ENCODE data around the gene TEX51.

The TEX51 gene

DNA sequence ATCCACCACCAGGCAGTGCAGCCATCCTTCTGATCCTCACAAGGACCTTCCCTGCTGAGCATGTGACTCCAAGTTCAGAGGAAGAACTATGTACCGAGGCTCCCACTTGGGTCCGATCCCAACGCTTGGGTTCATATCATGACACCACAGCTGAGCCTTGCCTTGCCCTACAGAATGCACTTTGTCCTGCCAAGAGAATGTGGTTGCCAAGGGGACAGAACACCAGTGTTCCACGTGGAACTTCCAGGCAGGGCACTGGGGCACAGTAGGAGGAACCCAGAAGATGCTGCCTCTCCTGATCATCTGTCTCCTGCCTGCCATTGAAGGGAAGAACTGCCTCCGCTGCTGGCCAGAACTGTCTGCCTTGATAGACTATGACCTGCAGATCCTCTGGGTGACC is at the start of gene TEX51:
TEX51 (plus strand) TSS at position 255 of the 400 bp plus-strand sequence; CDS start at position 284, 29 bp downstream.
- no peak for DNase-seq (ENCODE audit: low spot score)

DNA sequence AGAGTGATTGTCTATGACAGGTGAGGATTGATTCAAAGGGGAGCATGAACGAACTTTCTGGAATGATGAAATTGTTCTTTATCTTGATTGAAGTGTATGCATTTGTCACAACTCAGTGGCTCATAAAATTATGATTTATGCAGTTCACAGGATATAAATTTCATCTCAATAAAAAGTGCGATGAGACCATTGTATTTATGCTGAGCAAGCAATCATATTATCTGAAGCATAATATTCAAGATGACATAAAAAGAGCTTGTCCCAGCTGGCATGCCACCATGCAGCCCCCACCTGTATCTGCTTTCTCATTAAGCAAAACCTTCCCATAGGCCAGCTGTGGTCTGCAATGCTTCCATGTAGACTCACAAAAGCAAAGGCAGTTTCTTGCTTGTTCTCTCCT is 49.6 kb upstream of the TEX51 start:
- no peak for DNase-seq (ENCODE audit: low spot score)

DNA sequence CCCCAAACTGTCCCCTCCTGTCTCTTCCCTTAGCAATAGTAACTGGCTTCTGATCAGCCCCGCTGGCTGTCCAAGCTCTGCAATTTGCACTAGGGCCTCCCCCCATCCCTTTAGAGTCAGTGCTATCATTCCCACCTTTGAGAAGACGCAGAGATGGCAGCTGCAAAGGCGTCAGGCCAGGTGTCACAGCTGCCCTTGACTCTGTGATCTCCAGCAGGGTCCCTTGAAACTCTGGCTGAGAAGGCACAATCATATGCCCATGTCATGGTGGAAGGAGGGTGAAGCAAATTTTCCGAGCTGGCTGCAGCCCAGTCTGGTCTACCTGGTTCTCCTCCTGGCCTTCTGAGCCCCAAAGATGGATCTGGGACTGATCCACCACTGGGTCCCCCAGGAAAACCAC is 49.2 kb upstream of the TEX51 start:
- DNase-seq (ENCODE audit: low spot score), result no peak

DNA sequence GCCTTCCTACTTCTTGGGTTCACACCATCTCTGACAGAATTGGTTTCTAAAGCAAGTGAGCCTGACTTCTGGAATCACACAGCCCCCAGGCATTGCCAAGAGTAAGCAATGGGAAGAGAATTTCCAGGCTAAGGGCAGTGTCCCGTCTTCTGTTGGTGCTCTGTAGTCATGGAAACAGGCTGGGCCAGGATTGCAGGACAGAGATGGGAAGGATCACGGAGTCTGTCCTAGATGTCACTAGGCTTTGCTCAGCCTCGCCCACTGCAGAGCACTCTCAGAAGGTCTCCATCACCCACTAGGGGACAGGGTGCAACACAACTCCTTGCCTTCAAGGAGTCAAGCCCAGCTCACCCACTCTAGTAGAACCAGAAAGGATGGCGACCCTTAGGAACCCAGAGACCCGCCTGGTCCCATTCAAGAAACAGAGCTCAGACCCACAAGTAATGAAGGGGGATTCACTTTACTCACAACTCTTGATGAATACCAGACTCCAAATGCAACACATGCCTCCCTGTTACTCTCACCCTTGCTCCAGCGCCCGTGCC is 48.6 kb upstream of the TEX51 start:
- no peak for DNase-seq (ENCODE audit: low spot score)

DNA sequence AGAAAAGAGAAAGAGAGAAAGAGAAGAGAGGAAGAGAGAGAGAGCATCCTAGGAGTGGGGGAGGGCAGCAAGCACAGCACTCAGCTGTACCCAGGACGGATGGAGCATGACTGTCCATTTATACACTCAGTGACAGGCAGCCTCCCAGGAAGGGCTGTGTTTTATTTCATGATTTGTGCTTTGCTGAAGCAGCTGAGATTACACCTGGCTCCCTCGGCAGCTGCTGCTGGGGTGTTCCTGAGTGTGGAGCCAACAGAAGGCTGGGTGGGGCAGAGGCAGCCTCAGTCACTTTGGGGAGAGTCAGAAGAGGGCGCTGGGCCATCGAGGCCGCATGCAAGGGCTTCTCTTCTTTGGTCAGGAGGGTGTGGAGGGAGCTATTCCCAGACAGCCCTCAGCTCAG is 47.8 kb upstream of the TEX51 start:
- DNase-seq (ENCODE audit: low spot score), result no peak

DNA sequence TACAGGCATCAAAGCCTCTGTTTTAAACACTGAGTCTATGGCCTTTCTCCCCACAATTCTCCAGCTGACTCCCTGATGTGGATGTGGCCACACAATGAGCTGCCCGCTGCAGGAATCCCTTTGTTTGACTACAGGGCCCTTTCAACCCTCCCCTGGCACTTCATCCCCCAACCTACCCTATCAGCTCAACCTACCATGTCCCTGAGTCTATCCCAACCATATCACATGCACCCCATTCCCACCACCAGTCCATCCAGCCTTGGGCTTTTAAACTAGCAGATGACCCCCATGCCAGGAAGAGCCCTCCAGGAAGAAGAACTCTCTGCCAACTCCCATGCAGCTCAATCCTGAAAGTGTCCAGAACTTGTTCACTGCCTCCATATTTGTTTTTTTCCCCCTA is 46.9 kb upstream of the TEX51 start:
- no peak for DNase-seq (ENCODE audit: low spot score)

DNA sequence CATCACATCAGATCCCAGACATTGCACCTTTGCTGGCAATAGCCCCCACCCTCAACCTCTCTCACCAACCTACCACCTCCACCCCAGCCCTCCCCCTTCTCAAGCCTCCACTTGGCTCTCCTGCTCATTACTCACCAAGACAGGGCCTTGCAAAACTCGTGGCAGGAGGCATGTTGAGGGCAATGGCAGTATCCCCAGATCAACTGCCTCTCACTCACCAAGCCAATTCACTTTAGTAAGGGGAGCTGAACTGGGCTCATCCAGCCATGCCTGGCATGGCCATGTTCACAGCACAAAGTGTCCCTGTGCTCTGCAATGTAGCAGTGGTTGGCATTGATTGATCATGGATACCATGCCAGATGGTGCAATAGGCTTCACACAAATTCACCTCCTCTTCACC is 46.3 kb upstream of the TEX51 start:
- no peak for DNase-seq (ENCODE audit: low spot score)

DNA sequence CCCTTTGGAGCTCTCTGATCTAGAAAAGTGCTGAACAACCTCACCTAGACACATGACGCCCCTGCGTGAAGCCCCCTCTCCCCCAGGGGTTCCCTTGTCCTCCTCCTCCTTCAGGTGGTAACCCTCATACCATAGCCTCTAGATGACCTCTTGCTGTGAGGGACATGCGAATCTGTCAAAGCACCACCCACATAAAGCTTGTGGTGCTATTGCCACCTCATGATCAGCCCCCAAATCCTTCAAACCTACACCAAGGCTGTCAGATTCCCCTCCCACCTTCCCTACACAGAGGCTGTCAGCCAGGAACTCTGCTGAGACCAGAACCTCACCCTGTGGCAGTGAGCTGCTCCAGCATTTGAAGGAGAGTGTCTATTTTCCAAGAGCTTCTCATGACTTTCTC is 43.1 kb upstream of the TEX51 start:
- no peak for DNase-seq (ENCODE audit: low spot score)

DNA sequence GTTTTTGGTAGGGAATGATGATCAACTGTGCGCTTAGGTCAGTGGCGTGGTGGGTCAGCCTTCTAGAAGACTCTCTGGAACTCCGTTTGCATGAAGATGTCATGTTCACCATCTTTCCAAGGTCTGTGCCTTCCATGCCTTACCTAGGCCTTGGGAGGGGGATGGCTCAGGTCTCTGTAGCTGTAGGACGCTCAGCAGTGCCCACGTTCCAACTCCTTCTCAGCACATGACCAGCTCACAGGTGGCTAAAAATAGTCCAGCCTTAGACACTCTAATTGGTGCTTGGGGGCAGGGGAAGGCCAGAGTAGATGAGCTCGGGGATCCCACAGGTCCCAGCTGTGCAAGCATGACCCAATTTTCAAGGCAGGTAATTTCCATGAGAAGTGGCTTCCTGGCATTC is 42.3 kb upstream of the TEX51 start:
- DNase-seq (ENCODE audit: low spot score), result no peak

DNA sequence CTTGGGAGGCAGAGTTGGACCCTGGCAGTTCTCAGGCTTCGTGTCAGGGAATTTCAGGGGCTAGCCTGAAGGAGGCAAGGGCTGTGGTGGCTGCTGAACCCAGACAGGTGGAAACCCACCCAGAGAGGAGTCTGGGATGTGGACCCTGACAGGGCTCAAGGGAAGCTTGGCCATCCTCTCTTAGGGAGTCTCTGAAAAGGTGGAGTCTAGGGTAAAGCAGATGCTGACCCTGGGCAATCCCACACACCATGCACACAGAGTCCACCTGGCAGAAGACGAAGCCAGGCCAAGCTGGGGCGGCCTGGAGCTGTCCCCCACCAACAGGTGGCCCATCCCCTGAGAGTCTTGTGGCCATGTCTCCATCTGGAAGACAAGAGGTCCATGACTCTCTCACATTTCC is 41.2 kb upstream of the TEX51 start:
- DNase-seq (ENCODE audit: low spot score), result no peak

DNA sequence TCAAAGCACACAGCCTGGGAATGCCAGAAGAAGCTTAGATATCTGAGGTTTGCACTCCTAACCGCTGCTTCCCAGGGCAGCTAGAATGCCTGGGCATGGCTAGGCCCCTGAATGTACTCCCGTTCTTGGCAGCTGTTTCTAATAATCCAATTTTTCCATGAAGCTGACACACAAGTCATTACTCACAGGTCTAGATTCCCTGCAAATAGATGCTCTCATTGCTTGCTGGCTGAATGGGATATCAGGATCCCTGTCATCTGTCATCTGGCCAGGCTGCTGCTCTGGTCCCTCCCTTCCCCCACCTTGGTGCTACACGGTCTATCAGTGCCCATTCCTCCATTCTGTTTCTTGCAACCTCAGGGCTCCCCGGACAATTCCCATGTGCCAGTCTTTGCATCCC is 40.7 kb upstream of the TEX51 start:
- DNase-seq (ENCODE audit: low spot score), result no peak

DNA sequence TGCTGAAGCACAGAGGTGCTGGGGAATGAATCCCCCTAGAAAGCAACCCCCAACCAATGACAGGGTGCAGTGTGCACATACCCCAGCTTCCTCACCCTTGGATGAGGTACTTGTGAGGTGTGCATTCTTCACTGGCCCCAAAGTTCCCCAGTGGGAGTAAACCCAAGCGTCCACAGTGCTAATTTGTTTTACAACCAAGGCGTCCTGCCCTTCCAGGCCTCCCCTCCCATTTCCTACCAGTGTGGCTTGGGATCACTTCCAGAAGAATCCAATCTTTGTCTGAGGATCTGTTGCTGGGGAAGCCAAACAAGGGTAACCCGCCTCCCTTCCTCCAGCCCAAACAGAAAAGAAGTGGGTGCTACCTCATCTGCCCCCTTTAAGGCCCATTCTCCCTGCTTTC is 40.3 kb upstream of the TEX51 start:
- DNase-seq (ENCODE audit: low spot score), result no peak

DNA sequence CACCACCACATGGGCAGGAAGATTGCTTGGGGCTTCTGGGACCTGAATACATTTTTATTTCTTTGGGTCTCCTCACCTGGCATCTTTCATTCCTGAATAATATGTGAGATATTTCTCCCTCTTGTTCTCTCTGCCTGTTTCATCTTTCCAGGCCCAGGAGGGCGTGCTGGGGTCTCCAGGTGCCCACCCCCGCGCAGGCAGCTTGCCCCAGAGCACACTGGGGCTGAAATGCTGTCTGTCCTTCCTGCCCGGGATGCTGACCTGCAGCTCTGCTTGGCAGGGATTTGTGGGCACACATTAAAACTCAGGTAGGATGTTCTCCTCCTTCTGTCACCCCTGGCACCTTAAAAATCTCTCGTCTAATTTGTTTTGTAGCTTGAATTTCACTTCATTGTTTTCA is 39.7 kb upstream of the TEX51 start:
- no peak for DNase-seq (ENCODE audit: low spot score)

DNA sequence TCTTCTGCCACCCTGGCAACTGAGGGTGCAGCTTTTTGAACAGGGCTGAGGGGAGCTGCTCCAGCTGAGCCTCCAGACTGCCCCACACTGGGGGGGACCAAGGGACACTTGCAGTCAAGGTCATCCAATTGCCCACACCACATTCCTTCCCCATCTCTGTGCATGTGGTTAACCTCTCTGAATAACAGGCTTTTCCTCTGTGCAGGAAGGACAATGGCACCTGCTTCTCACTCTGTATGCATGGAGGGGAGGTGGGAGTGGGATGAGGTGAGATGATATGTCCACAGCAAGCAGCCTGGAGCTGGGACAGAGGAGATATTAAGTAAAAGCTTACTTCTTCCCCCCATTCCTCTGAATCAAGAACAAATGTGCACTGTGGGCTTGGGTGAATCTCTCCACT is 39.1 kb upstream of the TEX51 start:
- no peak for DNase-seq (ENCODE audit: low spot score)

DNA sequence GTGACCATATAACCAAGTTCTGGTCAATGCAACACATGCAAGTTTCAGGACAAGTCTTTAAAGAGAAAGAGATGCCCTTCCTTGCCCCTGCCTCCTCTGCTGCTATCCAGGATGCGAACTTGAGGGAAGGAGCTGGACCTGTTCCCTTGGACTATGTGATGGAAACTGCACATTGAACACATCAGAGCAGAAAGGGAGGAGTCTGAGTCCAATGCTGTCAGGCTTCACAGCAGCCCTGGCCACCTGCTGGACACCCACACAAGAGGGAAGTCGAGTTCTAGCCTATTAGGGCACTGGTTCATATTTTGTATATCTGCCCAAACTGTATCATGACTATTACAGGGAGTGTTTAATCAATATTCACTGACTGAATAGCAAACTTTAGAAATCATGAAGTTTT is 38.3 kb upstream of the TEX51 start:
- no peak for DNase-seq (ENCODE audit: low spot score)

DNA sequence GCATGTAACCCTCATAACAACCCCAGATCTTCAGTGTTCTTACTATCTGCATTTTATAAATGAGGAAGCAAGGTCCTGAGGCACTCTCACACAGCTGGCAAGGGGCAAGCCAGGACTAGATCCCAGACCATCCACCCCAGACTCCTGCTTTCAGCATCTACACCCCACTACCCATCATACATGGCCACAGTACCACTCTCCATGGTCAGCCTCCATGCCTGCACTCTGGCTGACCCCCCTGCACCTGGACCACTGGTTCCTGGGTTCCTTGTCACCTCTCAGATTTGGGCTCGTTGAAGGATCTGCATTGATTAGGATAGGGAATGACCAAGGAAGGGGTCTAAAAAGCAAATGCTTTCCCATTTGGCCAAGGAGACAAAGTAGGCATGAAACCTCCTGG is 36.0 kb upstream of the TEX51 start:
- no peak for DNase-seq (ENCODE audit: low spot score)

DNA sequence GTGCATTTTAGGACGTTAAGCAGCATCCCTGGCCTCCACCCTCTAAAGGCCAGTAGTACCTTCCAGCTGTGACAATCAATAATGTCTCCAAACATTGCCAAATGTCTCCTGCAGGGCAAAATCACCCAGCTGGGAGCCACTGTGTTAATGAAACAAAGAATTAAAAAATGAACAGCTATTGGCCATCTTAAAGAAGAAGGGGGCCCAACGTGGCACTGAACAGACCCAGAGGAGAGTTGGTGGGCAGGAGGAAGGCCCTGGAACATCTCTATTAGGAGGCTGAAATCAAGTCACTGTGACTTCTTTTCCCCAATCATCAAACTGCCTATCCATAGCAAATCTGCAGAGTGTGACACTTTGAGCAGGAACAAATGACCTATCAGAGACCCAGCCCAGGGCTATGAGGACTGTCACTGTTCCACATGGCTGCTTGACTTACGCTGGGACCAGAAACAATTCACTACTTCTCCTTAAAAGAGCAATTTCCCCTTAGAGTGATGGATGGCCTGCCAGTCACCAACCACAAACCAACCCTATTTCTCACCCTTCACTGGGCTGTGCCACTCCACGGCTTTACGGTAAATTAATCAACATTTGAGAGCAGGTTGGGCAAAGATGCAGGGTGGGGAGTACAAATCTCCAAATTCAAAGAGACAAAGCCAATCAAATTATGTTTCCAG is 35.2 kb upstream of the TEX51 start:
- no peak for DNase-seq (ENCODE audit: low spot score)

DNA sequence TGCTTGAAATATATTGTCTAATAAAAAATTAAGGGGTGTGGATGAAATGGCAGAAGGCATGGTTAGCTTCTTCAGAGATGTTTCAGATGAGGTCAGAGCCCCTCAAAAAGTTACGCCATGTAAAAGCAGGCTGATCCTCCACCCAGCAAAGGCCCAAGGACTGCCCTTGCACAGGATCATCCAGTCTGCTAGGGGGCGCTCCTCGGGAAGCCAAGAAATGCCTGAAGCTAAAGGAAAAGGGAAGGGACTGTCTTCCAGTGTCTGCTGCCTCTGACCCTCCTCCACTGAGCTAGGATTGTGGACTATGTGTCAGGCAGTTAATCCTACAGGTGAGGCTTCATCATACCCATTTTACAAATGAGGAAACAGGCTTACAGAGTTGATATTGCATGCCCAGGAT is 33.8 kb upstream of the TEX51 start:
- DNase-seq (ENCODE audit: low spot score), result no peak

DNA sequence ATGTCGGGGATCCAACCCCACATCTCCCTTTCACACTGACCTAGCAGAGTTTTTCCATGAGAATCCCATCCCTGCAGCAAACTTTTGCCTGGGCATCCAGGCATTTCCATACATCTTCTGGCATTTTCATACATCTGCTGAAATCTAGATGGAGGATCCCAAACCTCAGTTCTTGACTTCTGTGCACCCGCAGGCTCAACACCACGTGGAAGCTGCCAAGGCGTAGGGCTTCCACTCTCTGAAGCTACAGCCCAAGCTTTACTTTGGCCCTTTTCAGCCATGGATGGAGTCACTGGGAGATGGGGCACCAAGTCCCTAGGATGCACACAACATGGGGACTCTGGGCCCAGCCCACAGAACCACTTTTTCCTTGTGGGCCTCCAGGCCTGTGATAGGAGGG is 32.2 kb upstream of the TEX51 start:
- no peak for DNase-seq (ENCODE audit: low spot score)

DNA sequence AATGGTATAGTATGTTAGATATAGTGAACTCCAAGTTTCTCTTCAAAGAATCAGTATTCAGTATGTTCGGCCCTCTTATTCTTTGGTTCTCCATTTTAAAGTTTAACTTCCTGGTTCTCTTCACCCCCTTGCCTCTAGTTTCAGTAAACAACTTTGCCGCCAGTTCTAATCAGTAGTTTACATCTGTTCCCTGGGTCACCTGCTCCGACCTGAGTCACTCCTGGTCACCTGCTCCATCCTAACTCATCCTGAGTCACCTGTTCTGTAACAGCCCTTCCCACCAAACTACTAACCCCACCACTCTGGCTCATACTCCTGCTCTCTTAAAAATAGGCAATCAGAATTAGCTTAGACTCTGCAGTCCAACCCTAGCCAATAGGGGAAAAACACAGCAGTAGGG is 23.7 kb upstream of the TEX51 start:
- no peak for DNase-seq (ENCODE audit: low spot score)

DNA sequence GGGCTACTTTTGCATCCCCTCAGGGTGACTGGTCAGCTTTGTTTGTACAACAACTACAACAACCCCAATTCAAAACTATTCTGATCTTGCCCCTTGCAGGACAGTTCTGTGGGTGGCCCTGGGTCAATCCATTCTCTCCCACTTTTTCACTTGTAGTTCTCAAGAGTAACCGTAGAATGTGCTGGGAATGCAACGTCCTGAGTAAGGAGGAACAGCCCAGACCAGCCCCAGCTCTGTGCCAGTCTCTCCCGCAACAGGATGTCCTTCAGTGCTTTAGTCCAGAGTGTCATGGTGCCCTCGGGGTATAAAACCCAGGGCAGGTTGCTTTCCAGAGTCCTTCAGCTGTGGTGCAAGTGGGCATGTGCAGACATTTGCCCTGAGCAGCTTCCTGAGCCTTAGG is 22.1 kb upstream of the TEX51 start:
- no peak for DNase-seq (ENCODE audit: low spot score)

DNA sequence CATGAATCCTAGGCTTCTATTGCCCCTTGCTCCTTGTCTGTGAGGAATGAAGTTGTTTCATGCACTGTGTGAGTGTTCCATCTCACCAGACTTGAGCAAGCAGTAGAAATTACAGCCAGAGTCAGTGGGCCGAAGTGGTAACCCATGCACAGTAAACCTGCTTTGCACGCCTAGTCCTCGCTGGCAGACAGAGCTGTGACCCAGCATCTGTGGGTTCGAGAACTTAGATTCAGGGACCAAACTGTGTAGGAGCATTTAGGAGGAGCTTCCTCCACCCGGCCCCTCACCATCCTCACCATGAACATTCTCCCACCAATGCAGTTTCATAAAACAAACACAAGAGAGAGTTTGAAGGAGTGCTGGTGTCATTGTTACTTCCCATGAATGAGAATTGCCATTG is 21.6 kb upstream of the TEX51 start:
- DNase-seq (ENCODE audit: low spot score), result no peak

DNA sequence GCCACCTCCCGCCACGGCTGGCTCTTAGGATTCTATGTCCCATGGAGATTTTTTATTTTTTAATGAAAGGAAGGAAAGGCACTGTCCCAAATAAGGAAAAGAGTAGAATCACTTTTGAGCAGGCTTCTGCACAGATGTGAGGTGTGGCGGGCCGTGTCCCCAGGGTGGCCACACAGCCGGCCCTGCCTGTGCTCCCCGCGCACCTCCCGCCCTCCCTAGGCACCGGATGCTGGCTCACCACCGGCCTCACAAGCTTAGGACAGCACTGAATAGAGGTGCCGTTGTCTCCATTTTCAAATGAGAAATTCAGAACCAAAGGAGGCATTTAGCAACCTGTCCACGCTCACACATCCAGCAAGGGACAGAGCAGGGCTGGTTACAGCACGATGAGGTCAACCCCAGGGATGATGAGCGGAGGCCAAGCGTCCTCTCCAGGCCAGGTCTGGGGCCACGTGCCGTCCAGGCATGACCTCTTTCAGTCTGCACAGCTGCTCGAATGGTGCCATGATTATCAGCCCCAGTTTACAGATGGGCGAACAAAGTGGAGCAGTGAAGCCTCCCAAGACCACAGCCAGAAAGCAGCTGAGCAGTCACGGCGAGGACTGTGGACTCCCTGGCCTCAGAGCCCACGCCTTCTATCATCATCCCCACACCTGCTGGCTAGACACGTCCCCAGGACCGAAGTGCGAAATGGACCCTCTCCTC is 20.7 kb upstream of the TEX51 start:
- no peak for DNase-seq (ENCODE audit: low spot score)

DNA sequence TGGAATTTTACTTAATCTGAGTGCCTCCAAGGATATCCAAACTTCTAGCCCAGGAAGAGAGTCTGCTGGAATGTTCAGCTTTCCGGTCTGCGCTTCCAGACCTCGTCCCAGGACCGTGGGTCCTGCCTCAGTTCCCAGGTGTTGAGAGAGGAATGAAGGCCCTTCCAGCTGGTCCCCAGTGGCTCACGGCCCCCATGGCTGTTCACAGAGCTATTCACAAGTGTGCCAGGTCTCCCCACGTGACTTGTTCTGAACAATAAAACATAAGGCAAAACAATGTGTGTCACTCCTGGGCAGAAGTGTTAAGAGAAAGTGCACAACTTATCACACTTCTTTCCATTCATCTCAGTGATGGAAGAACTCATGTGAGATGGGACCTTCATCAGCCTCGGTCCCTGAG is 20.1 kb upstream of the TEX51 start:
- DNase-seq (ENCODE audit: low spot score), result no peak

Data from CD4-positive, alpha-beta T cell treated with Interleukin-6 at 100 ng/mL for 8 hours (primary cell).